Left ventricle myocardium inferior (tissue), 1 donor: ENCODE data around the gene C6orf15. TPM values are rescaled to one million over a fixed set of nuclear protein-coding genes. Genes with fewer than 3 reads are reported as not detected.

Experiments
- DNase-seq: peaks from one replicate; pipeline ENCODE4 v3.0.0-alpha.2; 2020
- H3K27ac ChIP-seq: fragments of 200-600 bp; replicated peaks from 2 replicates; pipeline ENCODE4 v1.8.0; 2021
- H3K27me3 ChIP-seq: fragments of 200-600 bp; 2 replicates; pipeline ENCODE4 v1.8.0; 2021; ENCODE audit warnings: low read depth
- H3K36me3 ChIP-seq: fragments of 200-600 bp; 2 replicates; pipeline ENCODE4 v1.8.0; 2021
- H3K4me1 ChIP-seq: fragments of 200-600 bp; 2 replicates; pipeline ENCODE4 v1.8.0; 2021
- H3K4me3 ChIP-seq: fragments of 200-600 bp; 2 replicates; pipeline ENCODE4 v1.8.0; 2021; ENCODE audit warnings: mild to moderate bottlenecking, moderate library complexity
- H3K9me3 ChIP-seq: fragments of 200-600 bp; replicated peaks from 2 replicates; pipeline ENCODE4 v1.8.0; 2021
- CTCF ChIP-seq: fragments of 200-600 bp; IDR thresholded peaks from 2 replicates; pipeline ENCODE4 v1.8.0; 2021; ENCODE audit warnings: antibody characterized with exemption, mild to moderate bottlenecking, borderline replicate concordance
- intact Hi-C: fragments of 100-400 bp; cut with micrococcal nuclease; formaldehyde crosslinking; loops from one replicate; pipeline ENCODE4 v1.11.0; 2022
- long read RNA-seq: library from polyadenylated mRNA; unstranded; transcript quantifications from one replicate; pipeline ENCODE4 v2.0.0, GENCODE V29; 2021
- total RNA-seq: library from RNA; stranded (reverse); fragmentation: NEBNext Ultra II Directional; extraction: Animal tissue kit (Norgen Biotek cat#: 25700); gene quantifications from one replicate; pipeline ENCODE4 v1.2.1, GENCODE V29; 2021
- donor health status: DM: no; HTN: yes; CAD: no; lungs with severe emphysema.

C6orf15 gene
- not detected for total RNA-seq
- long read RNA-seq, result 0 reads

- H3K27ac ChIP-seq, result no peak within 1 kb of the TSS
- intact Hi-C loops, result no loop called here
- TF ChIP-seq CTCF, result no peak
- H3K9me3 ChIP-seq, result no peaks in the 10 kb centered on the region
- peaks cover 9% of the 10 kb centered on the region for H3K27me3 ChIP-seq
- no peak for DNase-seq
- peaks cover 42% of the 10 kb centered on the region for H3K4me1 ChIP-seq
- no peaks in the 10 kb centered on the region for H3K36me3 ChIP-seq
- no peak within 1 kb of the TSS for H3K4me3 ChIP-seq
Measured at GRCh38 chr6:31112478-31112877, at the start of gene C6orf15. Gene C6orf15 (minus strand): TSS chr6:31112575. CDS start chr6:31112555, 20 bp downstream.

GRCh38 chr6:31161216-31162126 lies 49.1 kb upstream of the C6orf15 start:
- Histone ChIP-seq H3K4me3 (no peak overlapping the region), H3K4me1 (peaks cover 35% of the 10 kb centered on the region), H3K27me3 (no peaks in the 10 kb centered on the region), H3K27ac (no peak overlapping the region), H3K9me3 (no peaks in the 10 kb centered on the region), H3K36me3 (no peaks in the 10 kb centered on the region)
- no peak for DNase-seq
- no peak for TF ChIP-seq CTCF
- intact Hi-C loops, result no loop called here

- H3K4me1 ChIP-seq, result peaks cover 35% of the 10 kb centered on the region
- H3K36me3 ChIP-seq, result peaks cover 15% of the 10 kb centered on the region
- no peaks in the 10 kb centered on the region for H3K9me3 ChIP-seq
- TF ChIP-seq CTCF, result no peak
- no peaks in the 10 kb centered on the region for H3K27me3 ChIP-seq
- H3K4me3 ChIP-seq, result peak overlapping the region; percentile 73
- intact Hi-C loops, result no loop called here
- no peak for DNase-seq
- peak overlapping the region; percentile 79 for H3K27ac ChIP-seq
Measured at GRCh38 chr6:31158863-31159855, 46.8 kb upstream of the C6orf15 start.

- peaks cover 19% of the 10 kb centered on the region for H3K36me3 ChIP-seq
- TF ChIP-seq CTCF, result no peak
- H3K4me3 ChIP-seq, result peak within 1 kb of the TSS; percentile 73
- intact Hi-C loops, result no loop called here
- no peaks in the 10 kb centered on the region for H3K9me3 ChIP-seq
- peaks cover 31% of the 10 kb centered on the region for H3K4me1 ChIP-seq
- peak within 1 kb of the TSS; percentile 79 for H3K27ac ChIP-seq
- peak; percentile 99 for DNase-seq
- H3K27me3 ChIP-seq, result no peaks in the 10 kb centered on the region
Measured at GRCh38 chr6:31158140-31158862, 45.9 kb upstream of the C6orf15 start, which contains the start of gene TCF19. Gene TCF19 (plus strand): TSS chr6:31158589. CDS start chr6:31159470, 881 bp downstream.
